ENCODE measurements around the gene TMEM200B. TPM values are rescaled to one million over a fixed set of nuclear protein-coding genes. Genes with fewer than 3 reads are reported as not detected.

TMEM200B gene
- 1 to 10 TPM in 2 of 8 experiments, under 1 TPM in 6; 0.33 to 2.4 (median 0.66) TPM for total RNA-seq

DNA sequence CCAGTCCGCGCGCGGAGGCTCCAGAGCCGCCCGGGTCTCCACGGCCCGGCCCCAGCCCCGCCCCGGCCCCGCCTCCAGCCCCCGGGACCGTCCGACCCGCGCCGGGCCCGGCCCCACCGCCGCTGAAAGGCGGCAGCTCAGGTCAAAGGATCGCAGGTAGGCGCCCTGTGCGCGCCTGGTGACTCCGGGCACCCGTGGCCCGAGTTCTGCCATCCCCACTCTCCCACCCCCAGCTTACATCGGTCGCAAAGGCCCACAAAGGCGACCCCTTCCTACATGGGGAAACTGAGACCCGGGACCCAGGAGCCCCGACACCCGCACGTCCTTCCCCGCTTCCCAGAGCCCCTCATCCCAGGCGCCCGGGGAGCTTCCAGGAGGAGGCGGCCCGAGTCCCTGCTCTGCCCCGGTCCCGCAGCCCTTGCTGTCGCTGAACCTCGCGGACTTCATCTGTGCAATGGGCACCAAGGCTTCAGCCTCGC, at the start of gene TMEM200B:
TSS of gene TMEM200B (minus strand) at position 17 of the 479 bp plus-strand sequence. CDS start 2,075 bp downstream, outside the sequence.
- peak in 5 of 8 experiments; percentile 2 to 10 (median 7) for ATAC-seq (replicated peaks in 6 of 8)
- in situ Hi-C loops (cut with MboI; ENCODE audit: low pct_unique_long_range_greater_than_20kb in 2 of 9, low sequenced_read_pairs in 9 of 9, unreplicated experiment in 9 of 9) = no loop called here
- H3K4me1 ChIP-seq (replicated peaks in 1 of 2) = peaks cover 0 to 14% of the 10 kb centered on the region in 2 donors
- H3K4me3 ChIP-seq = peak within 1 kb of the TSS; percentile 27 to 39 (median 29)
- H3K27ac ChIP-seq = no peak within 1 kb of the TSS
- 0% methylated on average over 1 to 10 of the region's 46 CpGs; no CpG with 5 or more reads in 7 of the 10 experiments for WGBS, 10 experiments

DNA sequence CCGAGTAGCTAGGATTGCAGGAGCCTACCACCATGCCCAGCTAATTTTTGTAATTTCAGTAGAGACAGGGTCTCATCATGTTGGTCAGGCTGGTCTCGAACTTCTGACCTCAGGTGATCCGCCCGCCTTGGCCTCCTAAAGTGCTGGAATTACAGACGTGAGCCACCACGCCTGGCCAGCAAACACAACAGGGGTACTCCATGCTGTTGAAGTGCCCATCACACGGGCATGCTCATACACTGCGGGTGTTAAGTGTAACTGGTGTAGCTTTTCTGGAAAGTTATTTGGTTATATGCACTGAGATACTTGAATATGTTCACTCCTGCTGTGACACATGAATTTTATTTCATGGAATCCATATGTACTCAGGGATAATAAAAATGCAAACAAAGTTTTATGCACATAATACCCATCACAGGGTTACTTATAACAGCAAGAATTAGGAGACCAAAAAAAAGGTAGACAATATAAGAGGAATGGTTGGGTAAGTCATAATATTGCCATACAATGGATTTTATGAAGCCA, 48.8 kb upstream of the TMEM200B start:
- no peak overlapping the region for H3K4me3 ChIP-seq
- no peak overlapping the region for H3K27ac ChIP-seq
- 53 to 100% (median 100%) methylated on average over 1 to 6 of the region's 8 CpGs; no CpG with 5 or more reads in 5 of the 10 experiments for WGBS, 10 experiments
- ATAC-seq (replicated peaks in 6 of 8) = peak in 2 of 8 experiments; percentile 22 to 83
- peaks cover 4 to 8% of the 10 kb centered on the region in 2 donors for H3K4me1 ChIP-seq (replicated peaks in 1 of 2)
- in situ Hi-C loops (cut with MboI; ENCODE audit: low pct_unique_long_range_greater_than_20kb in 2 of 9, low sequenced_read_pairs in 9 of 9, unreplicated experiment in 9 of 9) = no loop called here

DNA sequence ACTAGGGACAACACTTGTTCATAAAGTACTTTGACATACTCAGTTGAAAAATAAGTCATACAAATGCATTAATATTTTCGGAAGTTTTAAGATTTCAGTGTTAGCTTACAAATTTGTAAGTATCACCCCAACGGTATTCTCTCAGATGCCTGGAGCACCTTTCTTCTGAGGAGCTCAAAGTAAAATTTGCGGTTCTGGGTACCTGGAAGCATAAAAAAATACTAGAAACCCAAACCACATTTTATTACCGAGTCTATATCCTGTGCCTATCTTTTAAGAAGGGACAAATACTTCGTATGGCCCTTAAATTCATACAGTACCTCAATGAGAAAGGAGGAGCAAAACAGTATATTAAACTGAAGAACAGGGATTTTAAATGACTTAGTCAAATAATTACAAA, 47.8 kb upstream of the TMEM200B start:
- ATAC-seq (replicated peaks in 6 of 8) = no peak
- peaks cover 4 to 8% of the 10 kb centered on the region in 2 donors for H3K4me1 ChIP-seq (replicated peaks in 1 of 2)
- H3K27ac ChIP-seq = no peak overlapping the region
- 76 to 100% (median 90%) methylated on average over 1 to 5 of the region's 5 CpGs for WGBS, 10 experiments
- no peak overlapping the region for H3K4me3 ChIP-seq
- in situ Hi-C loops (cut with MboI; ENCODE audit: low pct_unique_long_range_greater_than_20kb in 2 of 9, low sequenced_read_pairs in 9 of 9, unreplicated experiment in 9 of 9) = no loop called here

DNA sequence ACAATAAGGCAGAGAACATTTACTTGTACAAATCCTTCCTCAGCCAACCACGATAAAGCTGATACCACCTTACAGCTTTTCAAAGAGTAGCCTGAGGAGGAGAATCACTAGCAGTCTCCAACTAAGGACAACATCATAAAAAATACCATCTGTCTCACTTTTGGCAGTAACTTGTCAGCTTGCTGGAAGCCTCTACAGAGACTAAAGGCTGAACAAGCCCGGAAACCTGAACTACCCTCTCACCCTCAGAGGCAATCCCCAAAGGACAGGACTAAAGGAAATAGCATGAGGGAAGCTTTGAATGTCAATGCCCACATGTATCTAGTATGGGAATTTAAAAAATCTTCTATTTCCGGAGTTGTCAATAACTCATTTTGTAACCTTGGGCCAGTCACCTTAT, 47.4 kb upstream of the TMEM200B start:
- in situ Hi-C loops (cut with MboI; ENCODE audit: low pct_unique_long_range_greater_than_20kb in 2 of 9, low sequenced_read_pairs in 9 of 9, unreplicated experiment in 9 of 9) = no loop called here

DNA sequence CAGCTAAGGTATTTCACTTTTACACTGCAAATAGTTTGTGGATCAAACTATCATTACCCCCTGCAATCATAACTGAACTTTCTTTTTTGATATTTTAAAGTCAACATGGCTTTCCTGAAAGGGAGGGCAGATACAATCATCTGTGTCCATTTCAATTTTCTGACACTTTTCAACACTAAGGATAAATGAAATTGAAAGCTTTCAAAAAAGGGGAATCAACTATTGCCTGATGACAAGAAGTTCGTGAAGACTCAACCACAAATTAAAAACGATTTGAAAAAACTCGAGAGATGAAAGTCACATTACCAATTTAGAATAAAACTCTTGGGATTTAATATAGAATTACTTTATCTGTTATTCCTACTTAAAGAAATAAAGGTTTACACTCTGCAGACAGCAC, 46.3 kb upstream of the TMEM200B start:
- no peak for ATAC-seq (replicated peaks in 6 of 8)
- Histone ChIP-seq H3K27ac (no peak overlapping the region), H3K4me1 (replicated peaks in 1 of 2) (peaks cover 4 to 8% of the 10 kb centered on the region in 2 donors), H3K4me3 (no peak overlapping the region)
- 24 to 100% (median 82%) methylated on average over 2 to 3 of the region's 3 CpGs; no CpG with 5 or more reads in 1 of the 10 experiments for WGBS, 10 experiments
- in situ Hi-C loops (cut with MboI; ENCODE audit: low pct_unique_long_range_greater_than_20kb in 2 of 9, low sequenced_read_pairs in 9 of 9, unreplicated experiment in 9 of 9) = no loop called here

More for the DNA sequence above, 47.4 kb upstream of the TMEM200B start:
- ATAC-seq (replicated peaks in 6 of 8) = peak in 2 of 8 experiments; percentile 30 to 33
- H3K4me3 ChIP-seq = no peak overlapping the region
- H3K4me1 ChIP-seq (replicated peaks in 1 of 2) = peaks cover 4 to 8% of the 10 kb centered on the region in 2 donors
- no peak overlapping the region for H3K27ac ChIP-seq
- 0 to 83% (median 42%) methylated on average over 1 to 3 of the region's 3 CpGs; no CpG with 5 or more reads in 3 of the 10 experiments for WGBS, 10 experiments

DNA sequence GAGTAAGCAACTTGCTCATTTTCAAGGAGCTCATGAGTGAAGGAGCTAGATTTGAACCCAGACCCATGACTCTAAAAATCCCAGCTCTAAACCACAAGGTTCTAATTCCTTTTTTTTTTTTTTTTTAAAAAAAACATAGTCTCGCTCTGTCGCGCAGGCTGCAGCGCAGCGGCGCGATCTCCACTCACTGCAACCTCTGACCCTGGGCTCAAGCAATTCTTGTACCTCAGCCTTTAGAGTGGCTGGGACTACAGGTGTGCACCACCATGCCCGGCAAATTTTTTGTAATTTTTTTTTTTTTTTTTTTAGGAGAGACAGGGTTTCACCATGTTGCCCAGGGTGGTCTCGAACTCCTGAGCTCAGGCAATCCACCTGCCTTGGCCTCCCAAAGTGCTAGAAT, 44.2 kb upstream of the TMEM200B start:
- H3K4me1 ChIP-seq (replicated peaks in 1 of 2) = peaks cover 17 to 19% of the 10 kb centered on the region in 2 donors
- H3K27ac ChIP-seq = no peak overlapping the region
- no peak for ATAC-seq (replicated peaks in 6 of 8)
- in situ Hi-C loops (cut with MboI; ENCODE audit: low pct_unique_long_range_greater_than_20kb in 2 of 9, low sequenced_read_pairs in 9 of 9, unreplicated experiment in 9 of 9) = no loop called here
- WGBS, 10 experiments = 93 to 100% (median 97%) methylated on average over 1 to 8 of the region's 9 CpGs; no CpG with 5 or more reads in 1 of the 10 experiments
- H3K4me3 ChIP-seq = no peak overlapping the region

DNA sequence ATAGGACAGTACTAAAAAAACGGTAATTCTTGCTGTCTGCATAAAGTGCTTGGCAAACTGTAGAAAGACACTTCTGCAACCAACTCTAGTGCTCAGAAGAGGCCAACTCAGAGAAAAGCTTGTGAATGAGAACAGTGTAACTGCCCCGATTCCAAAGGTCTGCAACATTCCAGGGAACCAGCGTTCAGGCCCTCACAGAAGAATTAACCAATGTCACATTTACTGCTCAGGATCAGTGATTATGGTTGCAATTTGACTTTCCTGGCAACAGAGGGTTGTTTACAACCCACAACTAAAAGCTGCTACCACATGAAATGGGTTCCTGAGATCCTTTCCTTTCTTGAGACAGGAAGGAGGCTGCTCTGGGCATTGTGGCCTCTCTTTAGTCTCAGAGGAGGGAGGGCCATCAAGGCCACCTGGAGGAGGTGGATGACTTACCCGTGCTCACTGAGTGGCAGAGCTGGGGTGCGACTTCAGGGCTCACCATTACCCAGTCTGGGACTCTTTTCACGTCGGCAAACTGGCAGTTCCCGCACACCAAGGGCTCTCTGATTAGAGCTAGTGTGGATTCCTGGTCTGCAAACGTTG, 42.7 kb upstream of the TMEM200B start:
- H3K27ac ChIP-seq = no peak overlapping the region
- in situ Hi-C loops (cut with MboI; ENCODE audit: low pct_unique_long_range_greater_than_20kb in 2 of 9, low sequenced_read_pairs in 9 of 9, unreplicated experiment in 9 of 9) = no loop called here
- 17 to 100% (median 77%) methylated on average over 1 to 8 of the region's 9 CpGs; no CpG with 5 or more reads in 1 of the 10 experiments for WGBS, 10 experiments
- H3K4me1 ChIP-seq (replicated peaks in 1 of 2) = peaks cover 15 to 17% of the 10 kb centered on the region in 2 donors
- ATAC-seq (replicated peaks in 6 of 8) = no peak
- no peak overlapping the region for H3K4me3 ChIP-seq

DNA sequence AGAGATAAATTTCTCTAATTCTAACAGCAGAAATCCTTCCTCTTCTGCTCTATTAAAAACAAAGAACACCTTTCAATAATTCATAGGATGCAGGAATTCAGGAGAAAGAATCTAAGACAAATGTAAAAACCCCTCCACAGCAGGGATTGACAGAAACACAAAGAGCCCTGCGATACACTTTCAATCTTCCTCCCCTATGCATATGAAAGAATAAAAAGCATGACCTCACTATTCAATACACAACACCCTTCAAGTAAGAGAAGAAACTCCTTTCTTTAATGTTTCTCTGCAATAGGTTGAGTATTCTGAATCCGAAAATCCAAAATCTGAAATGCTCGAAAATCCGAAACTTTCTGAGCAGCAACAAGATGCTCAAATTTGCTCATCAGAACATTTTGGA, 40.9 kb upstream of the TMEM200B start:
- Histone ChIP-seq H3K27ac (no peak overlapping the region), H3K4me3 (no peak overlapping the region), H3K4me1 (replicated peaks in 1 of 2) (peaks cover 11 to 13% of the 10 kb centered on the region in 2 donors)
- 5 to 87% (median 70%) methylated on average over 1 to 4 of the region's 4 CpGs; no CpG with 5 or more reads in 2 of the 10 experiments for WGBS, 10 experiments
- in situ Hi-C loops (cut with MboI; ENCODE audit: low pct_unique_long_range_greater_than_20kb in 2 of 9, low sequenced_read_pairs in 9 of 9, unreplicated experiment in 9 of 9) = no loop called here
- peak in 4 of 8 experiments; percentile 24 to 60 (median 30) for ATAC-seq (replicated peaks in 6 of 8)

DNA sequence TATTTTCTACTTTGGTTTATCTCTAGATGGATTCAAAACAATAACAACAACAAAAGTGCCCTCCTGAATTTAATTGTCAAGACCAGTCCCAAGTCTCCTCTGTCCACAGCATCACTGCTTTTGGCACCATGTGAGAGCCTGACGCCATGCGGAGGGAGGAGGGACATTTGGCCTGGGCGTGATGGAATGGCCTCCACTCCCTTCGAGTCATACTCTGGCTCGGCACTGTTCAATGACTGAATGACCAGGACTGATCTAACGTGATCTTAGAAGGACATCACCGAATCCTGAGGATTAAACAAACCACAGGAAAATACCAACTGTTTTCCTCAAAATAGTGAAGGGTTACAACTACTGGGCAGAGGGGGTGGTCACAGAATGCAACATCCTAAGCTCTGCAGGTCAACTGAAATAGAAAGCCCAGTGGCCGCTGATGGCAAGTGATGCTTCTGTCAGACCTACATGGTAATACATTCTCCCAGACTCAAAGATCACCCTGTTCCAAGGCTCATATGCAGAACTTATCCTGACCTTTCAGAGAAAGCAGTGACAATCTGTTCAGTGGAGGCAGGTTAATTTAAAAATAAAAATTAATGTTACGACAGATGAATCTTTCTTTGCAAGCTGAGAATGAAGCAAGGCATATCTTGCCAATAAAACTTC, 38.9 kb upstream of the TMEM200B start:
- Histone ChIP-seq H3K27ac (no peak overlapping the region), H3K4me1 (replicated peaks in 1 of 2) (peaks cover 11 to 13% of the 10 kb centered on the region in 2 donors), H3K4me3 (no peak overlapping the region)
- ATAC-seq (replicated peaks in 6 of 8) = peak in 3 of 8 experiments; percentile 11 to 80 (median 62)
- in situ Hi-C loops (cut with MboI; ENCODE audit: low pct_unique_long_range_greater_than_20kb in 2 of 9, low sequenced_read_pairs in 9 of 9, unreplicated experiment in 9 of 9) = no loop called here
- 65 to 100% (median 88%) methylated on average over 2 to 9 of the region's 9 CpGs; no CpG with 5 or more reads in 3 of the 10 experiments for WGBS, 10 experiments

DNA sequence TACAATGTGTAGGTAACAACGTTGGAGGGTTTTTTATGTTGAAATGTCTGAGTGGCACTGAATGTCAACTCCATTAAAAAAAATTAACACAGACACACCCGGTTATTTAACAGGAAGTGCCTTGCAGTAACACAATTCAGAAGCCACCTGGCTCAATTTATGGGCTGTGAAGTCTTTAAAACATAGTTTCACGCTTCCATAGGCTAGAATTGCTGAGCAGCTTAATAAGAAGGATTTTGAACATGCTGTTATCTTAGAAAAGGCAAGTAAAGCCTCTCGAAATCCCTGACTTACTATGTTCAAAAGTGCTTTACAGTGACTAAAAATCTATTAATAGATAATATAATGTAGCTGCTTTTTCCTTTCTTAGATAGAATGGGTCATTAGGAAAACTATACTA, 38.3 kb upstream of the TMEM200B start:
- Histone ChIP-seq H3K4me3 (no peak overlapping the region), H3K27ac (no peak overlapping the region), H3K4me1 (replicated peaks in 1 of 2) (peaks cover 11 to 13% of the 10 kb centered on the region in 2 donors)
- ATAC-seq (replicated peaks in 6 of 8) = no peak
- in situ Hi-C loops (cut with MboI; ENCODE audit: low pct_unique_long_range_greater_than_20kb in 2 of 9, low sequenced_read_pairs in 9 of 9, unreplicated experiment in 9 of 9) = no loop called here
- 37 to 92% (median 83%) methylated on average over 3 to 4 of the region's 4 CpGs; no CpG with 5 or more reads in 1 of the 10 experiments for WGBS, 10 experiments

DNA sequence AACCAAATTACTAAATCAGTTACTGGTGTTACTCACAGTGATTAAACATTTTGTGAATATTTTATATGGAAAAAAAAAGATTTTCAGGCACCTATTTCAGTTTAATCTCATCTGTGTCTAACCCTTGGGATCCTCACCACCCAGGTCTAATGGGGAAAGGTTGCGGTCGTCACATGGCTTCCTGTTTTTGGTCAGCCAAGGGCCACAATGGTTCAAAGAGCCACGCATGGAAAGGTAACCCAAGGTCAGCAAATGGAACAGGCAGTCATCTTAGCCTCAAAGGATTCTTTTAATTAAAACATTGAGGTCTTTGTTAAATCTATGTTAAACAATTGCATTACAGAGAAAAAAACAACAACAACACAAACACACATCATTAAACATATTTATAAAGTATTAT, 36.1 kb upstream of the TMEM200B start:
- 76 to 100% (median 94%) methylated on average over 1 to 3 of the region's 3 CpGs; no CpG with 5 or more reads in 1 of the 10 experiments for WGBS, 10 experiments
- in situ Hi-C loops (cut with MboI; ENCODE audit: low pct_unique_long_range_greater_than_20kb in 2 of 9, low sequenced_read_pairs in 9 of 9, unreplicated experiment in 9 of 9) = no loop called here
- ATAC-seq (replicated peaks in 6 of 8) = no peak
- no peak overlapping the region for H3K4me3 ChIP-seq
- H3K4me1 ChIP-seq (replicated peaks in 1 of 2) = peaks cover 10 to 12% of the 10 kb centered on the region in 2 donors
- H3K27ac ChIP-seq = no peak overlapping the region

DNA sequence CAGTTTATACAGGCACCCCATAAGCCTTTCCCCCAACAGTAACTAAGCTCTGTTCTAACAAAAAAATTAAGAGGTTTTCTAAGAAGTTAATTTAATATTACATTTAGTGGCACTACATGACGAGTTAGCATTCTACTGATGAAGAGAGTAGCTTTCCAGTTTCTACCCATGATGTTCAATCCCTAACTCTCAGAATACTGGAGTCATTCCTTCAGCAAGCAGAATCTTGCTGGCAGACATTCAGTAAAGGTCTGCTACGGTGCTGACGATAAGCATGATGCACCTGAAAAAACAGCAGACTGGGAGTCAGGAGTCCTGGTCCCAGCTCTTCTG, 33.5 kb upstream of the TMEM200B start:
- WGBS, 10 experiments = 90 to 98% (median 95%) methylated on average over 2 to 3 of the region's 3 CpGs; no CpG with 5 or more reads in 4 of the 10 experiments

More for the DNA sequence above, 33.5 kb upstream of the TMEM200B start:
- Histone ChIP-seq H3K4me1 (replicated peaks in 1 of 2) (no peaks in the 10 kb centered on the region), H3K27ac (no peak overlapping the region), H3K4me3 (no peak overlapping the region)
- in situ Hi-C loops (cut with MboI; ENCODE audit: low pct_unique_long_range_greater_than_20kb in 2 of 9, low sequenced_read_pairs in 9 of 9, unreplicated experiment in 9 of 9) = no loop called here
- no peak for ATAC-seq (replicated peaks in 6 of 8)

All from motor neuron (in vitro differentiated cells).